GM18520 (cell line): ENCODE measurements around the gene SLC22A12.

Source experiments
- ATAC-seq: cut with Tn5 transposase; IDR thresholded peaks from one replicate; pipeline ENCODE4 v1.9.1; 2021; ENCODE audit not compliant: unreplicated experiment

Gene SLC22A12

DNA sequence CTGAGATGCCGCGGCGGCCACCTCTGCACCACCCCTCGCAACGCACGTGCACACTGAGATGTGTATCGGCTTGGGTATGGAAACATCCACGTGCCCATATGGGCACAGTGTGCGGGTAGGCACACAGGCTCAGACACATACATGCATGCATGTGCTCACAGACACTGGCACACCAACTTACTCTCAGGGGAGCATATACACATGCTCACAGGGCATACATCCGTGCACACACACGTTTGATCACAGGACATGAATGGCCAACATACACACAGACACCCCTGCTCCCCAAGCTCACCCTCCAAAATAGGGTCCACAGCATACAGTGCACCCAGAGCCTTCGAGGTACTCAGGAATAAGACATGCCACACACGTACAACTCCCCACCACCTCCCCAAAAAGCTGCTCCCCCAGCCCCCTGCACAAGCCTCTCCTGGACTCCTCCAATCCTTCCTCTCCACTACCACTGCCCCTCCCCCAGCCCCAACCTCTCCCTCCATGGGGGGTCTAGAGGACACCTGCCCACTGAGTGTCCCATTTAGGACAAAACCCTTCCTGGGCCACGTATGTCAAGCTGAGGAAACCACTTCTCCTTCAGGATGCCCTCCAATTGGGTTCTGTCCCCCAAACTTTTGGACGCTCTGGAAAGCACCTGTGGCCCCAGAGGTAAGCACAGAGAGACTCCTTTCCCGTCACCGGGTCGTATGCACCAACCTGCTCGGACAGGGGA, 53.1 kb downstream of the SLC22A12 start:
- ATAC-seq: no peak

DNA sequence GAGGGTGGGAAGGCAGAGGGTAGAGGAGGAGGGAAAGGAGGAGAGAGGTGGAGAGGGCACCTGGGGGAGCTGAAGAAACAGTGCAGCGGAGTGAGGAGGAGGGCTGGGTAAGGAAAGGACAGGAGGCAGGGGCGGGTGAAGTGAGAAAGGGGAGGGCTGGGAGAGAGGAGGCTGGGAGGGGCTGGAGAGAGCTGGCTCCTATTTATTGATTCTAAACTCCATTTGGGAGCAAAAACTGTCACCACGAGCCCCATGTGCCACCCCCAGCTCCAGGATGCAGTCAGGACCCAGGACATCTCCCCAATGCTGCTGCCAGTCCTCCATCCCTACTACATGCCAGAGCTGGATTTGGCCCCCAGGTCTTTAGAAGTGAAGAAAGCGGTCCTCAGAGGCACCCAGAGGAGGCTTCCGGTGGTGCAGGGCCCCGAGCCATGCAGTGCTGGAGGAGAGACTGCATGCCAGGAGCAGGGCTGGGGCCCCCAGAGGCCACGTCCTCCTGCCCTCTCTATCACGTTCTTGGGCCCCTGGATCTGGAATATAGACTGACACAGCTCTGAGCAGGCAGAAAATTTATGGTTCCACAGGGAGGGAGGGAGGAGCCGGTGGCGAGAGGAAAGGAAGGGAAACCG, 53.7 kb downstream of the SLC22A12 start:
- no peak for ATAC-seq

DNA sequence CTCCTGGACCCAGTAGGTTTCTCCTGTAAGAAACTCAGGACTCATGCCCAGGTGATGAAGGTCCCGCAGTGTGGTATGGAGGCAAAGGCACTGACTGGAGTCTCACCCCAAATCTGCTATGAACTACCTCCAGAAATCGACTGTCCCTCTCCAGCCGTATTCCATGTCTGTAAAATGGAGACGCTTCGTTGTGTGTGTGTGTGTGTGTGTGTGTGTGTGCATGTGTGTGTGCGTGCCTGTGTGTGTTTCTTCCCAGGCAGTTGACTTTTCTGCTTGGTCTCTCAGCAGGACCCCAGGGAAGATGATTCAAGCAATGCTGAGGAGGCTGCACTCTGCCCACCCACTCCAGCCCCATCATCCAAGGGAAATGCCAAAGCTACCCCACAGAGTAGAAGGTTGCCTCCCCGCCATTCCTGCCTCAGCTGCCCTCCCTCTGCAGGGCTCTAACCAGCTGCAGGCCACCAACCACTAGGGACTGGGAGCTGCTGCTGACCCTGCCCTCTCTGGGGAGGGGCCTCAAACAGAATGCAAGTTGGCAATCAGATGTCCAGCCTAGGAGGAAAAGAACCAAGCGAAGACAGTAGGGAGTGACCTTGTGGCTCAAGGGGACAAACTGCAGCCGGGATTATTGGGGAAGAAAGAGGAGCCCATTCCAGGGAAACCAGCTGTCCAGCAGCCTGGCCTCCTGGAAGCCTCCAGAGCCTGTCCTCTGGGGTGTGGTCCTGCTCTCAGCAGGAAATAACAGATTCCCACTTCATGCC, 56.2 kb downstream of the SLC22A12 start:
- ATAC-seq: no peak

DNA sequence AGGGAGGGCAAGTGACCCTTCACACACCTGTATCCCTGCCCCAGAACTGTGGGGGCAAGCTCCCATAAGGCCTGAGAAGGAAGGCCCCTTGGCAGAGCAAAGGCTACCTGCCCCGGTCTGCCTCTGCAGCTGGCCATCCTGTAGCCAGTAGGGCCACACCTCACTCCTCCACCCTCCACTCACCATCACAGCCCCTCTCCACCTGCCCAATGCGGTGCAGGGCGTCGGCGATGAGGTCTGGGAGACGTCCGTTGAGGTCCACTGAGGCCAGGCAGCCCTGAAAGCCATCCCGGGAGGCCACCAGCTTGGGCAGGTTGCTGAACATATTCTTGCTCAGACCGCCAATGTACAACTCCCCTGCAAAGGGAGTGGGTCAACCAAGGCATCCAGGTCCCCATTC, 57.5 kb downstream of the SLC22A12 start:
- no peak for ATAC-seq

DNA sequence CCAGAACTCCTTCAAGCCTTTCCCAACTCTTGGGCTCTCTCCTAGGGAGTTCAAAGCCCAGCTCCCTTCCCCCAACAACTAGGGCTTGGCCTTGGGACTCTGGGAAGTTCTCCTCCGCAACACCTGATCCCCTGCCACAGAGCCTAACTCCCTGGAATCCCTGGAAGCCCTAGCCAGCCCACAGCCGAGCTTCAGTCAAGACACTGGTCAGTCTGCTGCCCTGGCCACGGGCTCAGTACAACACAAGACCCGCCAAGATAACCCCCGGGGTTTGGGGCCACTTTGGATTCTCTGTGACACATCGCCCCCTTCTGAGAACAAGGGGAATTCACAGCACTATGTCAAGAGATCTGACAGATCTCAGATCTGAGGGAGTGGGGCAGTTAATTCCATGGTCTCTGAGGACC, 58.3 kb downstream of the SLC22A12 start:
- no peak for ATAC-seq

DNA sequence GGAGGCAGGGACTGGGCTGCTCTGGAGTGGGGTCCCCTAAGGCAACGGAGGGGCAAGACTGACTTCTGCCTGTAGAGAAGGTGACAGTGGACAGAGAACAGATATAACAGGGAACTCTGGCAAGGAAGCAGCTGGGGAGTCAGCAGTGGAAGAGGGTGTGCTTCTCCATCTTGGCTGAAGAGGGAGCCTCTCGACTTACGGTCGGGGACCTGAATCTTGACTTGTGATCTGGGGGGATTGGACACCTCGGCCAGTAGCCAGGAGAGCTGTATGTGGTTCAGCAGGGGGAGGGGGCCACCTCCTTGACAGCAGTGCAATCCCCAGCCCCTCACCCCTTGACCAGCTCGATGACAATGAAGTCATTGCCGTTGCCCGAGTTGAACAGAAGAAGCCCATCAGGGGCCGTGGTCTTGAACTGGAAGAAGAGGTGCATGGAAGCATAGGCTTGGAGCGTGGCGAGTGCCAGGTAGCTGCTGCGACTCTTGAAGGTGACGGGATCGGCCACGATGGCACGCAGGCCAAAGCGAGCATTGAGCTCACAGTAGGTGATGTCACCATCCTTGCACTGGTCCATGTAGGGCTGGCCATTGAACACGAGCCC, 60.0 kb downstream of the SLC22A12 start:
- no peak for ATAC-seq
